ENCODE measurements around the gene PCDHA1.
"Not testable (repeated sequence)": the region's sequence is repeated elsewhere in the genome, so short reads cannot be mapped to it uniquely, and the experiment has no call there.

Gene PCDHA1

DNA sequence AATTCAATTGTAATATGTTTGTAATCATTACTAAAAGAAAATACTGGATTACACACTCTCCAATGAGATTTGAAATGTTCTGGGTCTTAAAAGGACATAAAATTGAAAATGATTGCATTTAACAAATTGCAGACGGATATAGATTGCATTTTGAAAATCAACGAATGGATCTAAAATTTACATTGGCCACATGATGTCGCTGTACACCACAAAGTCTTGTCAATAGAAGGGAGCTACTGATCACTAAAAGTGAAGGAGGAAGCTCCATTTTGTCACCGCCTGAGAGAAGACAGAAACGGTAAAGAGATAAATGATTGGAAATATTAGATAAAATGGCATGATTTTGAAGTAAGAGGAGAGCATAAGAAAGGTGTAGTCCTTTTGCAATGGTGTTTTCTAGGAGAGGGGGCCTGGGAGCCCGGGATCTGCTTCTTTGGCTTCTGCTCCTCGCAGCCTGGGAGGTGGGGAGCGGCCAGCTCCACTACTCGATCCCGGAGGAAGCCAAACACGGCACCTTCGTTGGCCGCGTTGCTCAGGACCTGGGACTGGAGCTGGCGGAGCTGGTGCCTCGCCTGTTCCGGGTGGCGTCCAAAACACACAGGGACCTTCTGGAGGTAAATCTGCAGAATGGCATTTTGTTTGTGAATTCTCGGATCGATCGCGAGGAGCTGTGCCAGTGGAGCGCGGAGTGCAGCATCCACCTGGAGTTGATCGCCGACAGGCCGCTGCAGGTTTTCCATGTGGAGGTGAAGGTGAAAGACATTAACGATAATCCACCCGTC is at the start of gene PCDHA1:
Gene PCDHA1, plus strand, starts transcription at position 236 of the 782 bp plus-strand sequence.
- no peak for DNase-seq

DNA sequence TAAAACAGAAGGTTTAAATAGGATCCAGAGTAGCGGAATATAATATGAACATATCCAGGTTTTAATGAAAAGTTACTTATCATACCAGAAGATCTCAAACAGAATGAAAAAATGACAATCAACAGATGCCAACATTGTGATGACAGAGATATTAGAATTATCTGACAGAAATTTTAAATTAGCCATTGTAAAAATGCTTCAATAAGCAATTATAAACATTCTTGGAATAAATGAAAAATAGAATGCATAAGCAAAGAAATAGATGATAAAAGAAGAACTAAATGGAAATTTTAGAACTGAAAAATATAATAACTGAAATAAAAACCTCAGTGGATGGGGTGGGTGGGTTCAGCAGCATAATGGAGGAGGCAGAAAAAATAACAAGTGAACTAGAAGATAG is 48.5 kb upstream of the PCDHA1 start:
- DNase-seq: no peak

DNA sequence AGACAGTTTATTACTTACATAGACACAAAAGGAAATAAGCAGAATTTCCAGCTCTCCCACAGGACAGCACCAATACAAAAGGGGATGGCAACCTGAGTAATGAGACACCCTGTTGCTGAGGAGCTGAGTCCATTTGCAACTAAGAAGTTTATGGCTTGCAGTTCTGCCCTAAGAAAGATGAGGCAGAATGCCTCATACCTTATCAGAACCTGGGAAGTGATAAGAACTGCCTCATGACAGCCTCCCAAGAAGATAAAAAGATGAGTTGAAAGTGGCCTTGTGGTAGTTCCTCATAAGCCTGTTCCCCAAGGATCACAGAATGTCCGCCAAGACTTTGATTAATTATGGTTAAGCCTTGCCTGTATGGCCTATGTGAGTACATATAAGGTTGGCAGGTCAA is 44.0 kb upstream of the PCDHA1 start:
- no peak for DNase-seq

DNA sequence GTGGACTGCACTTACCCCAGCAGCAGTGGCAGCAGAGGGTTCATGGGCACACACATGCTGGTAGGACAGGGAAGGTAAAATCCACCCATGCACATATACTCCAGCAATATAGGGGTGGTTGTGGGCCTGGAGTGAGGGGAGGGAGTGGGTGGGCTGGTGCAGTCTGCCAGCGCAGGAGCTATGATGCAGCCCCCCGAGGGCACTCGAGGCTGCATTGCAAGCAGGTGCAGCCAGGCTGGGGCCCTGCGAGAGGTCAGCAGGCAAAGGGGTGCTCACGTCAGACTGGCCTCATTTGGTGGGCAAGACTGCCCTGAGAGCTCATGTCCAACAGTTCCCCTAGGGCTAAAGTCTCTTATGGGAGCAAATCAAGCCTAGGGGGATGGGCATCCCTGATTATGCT is 32.4 kb upstream of the PCDHA1 start:
- DNase-seq: no peak

DNA sequence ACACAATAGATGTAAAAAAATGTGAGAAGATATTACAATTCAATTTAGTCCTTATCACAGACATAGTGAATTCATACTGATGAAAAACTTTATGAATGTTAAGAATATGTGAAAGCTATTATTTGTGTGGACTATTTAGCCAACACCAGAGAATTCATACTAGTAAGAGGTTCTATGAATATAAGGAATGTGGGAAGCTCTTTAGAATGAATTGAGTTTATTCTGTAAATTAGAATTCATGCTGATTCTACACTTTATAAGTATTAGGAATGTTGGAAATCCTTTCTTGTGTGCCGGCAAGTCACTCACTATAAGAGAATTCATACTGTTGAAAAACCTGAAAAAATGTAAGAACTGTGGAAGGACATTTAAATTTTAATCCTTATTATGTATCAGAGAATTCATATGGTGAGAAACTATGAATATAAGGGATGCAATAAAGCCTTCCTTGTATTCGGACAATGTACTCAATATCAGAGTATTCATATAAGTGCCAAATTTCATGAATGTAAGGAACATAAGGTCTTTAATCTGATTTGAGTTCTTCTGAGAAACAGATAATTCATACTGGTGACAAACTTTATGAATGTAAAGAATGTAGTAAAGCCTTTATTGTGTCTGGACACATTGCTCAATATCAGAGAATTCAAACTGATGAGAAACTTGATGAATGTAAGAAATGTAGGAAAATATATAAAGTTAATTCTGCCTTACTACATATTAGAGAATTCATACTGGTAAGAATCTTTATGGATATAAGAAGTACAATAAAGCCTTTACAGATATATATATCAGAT is 21.6 kb upstream of the PCDHA1 start:
- DNase-seq: no peak

DNA sequence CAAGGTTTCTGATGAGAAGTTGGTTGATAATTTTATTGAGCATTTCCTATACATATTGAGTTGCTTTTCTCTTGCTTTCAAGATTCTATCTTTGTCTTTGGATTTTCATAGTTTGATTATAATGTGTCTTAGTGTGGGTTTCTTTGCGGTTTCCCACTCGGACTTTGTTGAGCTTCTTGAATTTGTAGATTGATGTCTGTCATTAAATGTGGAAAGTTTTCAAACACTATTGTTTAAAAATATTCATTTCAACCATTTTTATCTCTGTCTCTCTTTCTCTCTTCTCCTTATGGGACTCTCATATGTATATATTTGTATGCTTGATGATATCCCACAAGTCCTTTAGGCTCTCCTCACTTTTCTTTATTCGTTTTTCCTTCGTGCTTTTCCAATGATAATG is 18.5 kb upstream of the PCDHA1 start:
- DNase-seq: no peak

DNA sequence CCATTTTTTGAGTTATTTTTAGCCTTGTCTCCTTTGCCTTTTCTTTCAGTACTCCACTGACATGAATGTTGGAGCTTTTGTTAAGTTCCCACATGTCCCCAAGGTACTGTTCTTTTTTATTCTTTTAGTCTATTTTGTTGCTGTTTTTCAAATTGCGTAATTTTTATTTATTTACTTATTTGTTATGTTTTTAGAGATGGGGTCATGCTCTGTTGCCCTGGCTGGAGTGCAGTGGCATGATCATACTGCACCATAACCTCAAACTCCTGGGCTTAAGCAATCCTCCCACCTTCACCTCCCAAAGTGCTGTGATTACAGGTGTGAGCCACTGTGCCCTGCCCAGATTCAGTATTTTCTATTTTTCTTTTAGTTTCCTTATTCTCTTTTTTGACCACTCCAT is 5.4 kb upstream of the PCDHA1 start:
- no peak for DNase-seq

DNA sequence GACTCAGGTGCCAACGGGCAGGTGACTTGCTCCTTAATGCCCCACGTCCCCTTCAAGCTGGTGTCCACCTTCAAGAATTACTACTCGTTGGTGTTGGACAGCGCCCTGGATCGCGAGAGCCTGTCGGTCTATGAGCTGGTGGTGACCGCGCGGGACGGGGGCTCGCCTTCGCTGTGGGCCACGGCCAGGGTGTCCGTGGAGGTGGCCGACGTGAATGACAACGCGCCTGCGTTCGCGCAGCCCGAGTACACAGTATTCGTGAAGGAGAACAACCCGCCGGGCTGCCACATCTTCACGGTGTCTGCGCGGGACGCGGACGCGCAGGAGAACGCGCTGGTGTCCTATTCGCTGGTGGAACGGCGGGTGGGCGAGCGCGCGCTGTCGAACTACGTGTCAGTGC is 1.5 kb downstream of the PCDHA1 start:
- DNase-seq: not testable (repeated sequence)

DNA sequence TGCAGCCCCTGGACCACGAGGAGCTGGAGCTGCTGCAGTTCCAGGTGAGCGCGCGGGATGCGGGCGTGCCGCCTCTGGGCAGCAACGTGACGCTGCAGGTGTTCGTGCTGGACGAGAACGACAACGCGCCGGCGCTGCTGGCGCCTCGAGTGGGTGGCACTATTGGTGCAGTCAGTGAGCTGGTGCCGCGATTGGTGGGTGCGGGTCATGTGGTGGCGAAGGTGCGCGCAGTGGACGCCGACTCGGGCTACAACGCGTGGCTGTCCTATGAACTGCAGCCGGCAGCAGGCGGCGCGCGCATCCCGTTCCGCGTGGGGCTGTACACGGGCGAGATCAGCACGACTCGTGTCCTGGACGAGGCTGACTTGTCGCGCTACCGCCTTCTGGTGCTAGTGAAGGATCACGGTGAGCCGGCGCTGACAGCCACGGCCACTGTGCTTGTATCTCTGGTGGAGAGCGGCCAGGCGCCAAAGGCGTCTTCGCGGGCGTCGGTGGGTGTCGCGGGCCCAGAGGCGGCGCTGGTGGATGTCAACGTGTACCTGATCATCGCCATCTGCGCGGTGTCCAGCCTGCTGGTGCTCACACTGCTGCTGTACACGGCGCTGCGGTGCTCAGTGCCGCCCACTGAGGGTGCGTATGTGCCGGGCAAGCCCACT is 2.0 kb downstream of the PCDHA1 start:
- not testable (repeated sequence) for DNase-seq

DNA sequence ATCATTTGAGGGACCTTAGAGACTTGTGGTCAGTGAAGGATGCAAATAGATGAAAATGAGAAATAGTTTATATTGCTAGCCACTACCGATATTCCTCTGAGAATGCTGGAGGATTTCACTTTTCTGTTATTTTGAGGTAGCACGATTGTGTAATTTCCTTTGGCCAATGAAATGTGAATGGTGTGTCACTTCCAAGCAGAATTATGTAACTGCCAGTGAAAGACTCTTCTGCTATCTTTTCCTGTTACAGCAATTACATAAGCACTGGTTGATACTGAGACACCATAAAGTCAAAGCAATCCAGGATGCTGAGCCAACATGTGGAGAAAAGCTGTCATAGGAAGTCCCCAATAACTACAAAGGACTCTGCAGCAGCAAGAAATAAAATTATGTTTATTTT is 5.1 kb downstream of the PCDHA1 start:
- DNase-seq: no peak

DNA sequence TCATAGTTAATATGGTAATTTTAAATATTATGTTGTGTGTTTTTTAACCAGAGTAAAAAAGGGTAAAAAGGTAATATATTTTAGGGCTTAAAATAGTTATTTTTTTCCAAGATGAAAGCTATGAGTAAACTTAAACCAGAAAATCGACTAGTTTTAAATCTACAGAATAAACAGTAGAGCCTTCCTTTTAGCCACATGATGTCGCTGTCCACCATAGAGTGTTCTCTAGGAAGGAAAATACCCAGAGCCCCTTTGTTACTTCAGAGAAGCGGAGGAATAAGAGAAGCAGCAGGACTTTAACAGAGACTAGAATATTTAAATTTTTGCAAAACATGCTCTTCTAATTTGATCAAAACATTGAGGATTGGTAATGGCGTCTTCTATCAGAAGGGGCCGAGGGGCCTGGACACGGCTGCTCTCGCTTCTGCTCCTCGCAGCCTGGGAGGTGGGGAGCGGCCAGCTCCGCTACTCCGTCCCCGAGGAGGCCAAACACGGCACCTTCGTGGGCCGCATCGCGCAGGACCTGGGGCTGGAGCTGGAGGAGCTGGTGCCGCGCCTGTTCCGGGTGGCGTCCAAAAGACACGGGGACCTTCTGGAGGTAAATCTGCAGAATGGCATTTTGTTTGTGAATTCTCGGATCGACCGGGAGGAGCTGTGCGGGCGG is 8.8 kb downstream of the PCDHA1 start, which contains the start of gene PCDHA2:
Gene PCDHA2, plus strand, starts transcription at position 258 of the 664 bp plus-strand sequence.
- no peak for DNase-seq

DNA sequence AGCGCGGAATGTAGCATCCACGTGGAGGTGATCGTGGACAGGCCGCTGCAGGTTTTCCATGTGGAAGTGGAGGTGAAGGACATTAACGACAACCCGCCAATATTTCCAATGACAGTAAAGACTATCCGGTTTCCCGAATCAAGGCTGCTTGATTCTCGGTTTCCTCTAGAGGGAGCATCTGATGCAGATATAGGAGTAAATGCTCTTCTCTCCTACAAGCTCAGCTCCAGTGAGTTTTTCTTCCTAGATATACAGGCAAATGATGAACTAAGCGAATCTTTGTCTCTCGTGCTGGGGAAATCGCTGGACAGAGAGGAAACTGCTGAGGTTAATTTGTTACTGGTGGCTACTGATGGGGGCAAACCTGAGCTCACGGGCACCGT is 9.3 kb downstream of the PCDHA1 start:
- no peak for DNase-seq

DNA sequence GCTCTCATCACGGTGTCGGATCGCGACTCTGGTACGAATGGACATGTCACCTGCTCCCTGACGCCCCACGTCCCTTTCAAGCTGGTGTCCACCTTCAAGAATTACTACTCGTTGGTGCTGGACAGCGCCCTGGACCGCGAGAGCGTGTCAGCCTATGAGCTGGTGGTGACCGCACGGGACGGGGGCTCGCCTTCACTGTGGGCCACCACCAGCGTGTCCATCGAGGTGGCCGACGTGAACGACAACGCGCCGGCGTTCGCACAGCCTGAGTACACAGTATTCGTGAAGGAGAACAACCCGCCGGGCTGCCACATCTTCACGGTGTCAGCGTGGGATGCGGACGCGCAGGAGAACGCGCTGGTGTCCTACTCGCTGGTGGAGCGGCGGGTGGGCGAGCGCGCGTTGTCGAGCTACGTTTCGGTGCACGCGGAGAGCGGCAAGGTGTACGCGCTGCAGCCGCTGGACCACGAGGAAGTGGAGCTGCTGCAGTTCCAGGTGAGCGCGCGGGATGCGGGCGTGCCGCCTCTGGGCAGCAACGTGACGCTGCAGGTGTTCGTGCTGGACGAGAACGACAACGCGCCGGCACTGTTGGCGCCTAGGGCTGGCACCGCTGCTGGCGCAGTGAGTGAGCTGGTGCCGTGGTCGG is 10.3 kb downstream of the PCDHA1 start:
- not testable (repeated sequence) for DNase-seq

DNA sequence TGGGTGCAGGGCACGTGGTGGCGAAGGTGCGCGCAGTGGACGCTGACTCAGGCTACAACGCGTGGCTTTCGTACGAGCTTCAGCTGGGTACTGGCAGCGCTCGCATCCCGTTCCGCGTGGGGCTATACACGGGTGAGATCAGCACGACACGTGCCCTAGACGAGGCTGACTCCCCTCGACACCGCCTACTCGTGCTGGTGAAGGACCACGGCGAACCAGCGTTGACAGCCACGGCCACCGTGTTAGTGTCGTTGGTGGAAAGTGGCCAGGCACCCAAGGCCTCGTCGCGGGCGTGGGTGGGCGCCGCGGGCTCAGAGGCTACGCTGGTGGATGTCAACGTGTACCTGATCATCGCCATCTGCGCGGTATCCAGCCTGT is 10.8 kb downstream of the PCDHA1 start:
- no peak for DNase-seq

DNA sequence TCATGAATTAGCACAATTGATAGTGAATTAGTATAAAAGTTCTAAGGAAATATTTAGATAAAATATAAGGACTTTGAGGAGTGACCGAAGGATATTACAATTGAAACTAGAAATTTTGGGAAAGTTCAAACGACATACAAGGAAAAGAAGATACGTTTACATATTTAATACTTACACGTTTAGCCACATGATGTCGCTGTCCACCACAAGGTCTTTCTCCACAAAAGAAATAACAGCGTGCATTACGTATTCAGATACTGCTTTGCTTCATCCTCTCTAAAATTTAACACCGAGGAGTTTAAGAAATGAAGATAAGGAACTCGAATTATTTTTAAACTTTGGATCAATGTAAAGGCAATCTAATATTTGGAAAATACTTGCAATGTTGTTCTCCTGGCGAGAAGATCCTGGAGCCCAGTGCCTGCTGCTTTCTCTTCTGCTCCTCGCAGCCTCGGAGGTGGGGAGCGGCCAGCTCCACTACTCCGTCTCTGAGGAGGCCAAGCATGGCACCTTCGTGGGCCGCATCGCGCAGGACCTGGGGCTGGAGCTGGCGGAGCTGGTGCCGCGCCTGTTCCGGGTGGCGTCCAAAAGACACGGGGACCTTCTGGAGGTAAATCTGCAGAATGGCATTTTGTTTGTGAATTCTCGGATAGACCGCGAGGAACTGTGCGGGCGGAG is 15.0 kb downstream of the PCDHA1 start, which contains the start of gene PCDHA3:
Gene PCDHA3, plus strand, starts transcription at position 242 of the 678 bp plus-strand sequence.
- no peak for DNase-seq

DNA sequence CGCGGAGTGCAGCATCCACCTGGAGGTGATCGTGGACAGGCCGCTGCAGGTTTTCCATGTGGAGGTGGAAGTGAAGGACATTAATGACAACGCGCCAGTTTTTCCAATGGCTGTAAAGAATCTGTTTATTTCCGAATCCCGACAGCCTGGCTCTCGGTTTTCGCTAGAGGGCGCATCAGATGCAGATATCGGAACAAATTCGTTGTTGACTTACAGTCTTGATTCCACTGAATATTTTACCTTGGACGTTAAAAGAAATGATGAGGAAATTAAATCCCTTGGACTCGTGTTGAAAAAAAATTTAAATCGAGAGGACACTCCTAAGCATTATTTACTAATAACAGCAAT is 15.5 kb downstream of the PCDHA1 start:
- no peak for DNase-seq

DNA sequence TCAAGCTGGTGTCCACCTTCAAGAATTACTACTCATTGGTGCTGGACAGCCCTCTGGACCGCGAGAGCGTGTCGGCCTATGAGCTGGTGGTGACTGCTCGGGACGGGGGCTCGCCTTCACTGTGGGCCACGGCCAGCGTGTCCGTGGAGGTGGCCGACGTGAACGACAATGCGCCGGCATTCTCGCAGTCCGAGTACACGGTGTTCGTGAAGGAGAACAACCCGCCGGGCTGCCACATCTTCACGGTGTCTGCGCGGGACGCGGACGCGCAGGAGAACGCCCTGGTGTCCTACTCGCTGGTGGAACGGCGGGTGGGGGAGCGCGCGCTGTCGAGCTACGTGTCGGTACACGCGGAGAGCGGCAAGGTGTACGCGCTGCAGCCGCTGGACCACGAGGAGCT is 16.4 kb downstream of the PCDHA1 start:
- not testable (repeated sequence) for DNase-seq

DNA sequence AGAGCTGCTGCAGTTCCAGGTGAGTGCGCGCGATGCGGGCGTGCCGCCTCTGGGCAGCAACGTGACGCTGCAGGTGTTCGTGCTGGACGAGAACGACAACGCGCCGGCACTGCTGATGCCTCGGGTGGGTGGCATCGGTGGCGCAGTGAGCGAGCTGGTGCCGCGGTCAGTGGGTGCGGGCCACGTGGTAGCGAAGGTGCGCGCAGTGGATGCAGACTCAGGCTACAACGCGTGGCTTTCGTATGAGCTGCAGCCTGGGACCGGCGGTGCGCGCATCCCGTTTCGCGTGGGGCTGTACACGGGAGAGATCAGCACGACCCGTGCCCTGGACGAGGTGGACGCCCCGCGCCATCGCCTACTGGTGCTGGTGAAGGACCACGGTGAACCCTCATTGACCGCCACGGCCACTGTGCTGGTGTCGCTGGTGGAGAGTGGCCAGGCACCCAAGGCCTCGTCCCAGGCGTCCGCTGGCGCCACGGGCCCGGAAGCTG is 16.9 kb downstream of the PCDHA1 start:
- no peak for DNase-seq

DNA sequence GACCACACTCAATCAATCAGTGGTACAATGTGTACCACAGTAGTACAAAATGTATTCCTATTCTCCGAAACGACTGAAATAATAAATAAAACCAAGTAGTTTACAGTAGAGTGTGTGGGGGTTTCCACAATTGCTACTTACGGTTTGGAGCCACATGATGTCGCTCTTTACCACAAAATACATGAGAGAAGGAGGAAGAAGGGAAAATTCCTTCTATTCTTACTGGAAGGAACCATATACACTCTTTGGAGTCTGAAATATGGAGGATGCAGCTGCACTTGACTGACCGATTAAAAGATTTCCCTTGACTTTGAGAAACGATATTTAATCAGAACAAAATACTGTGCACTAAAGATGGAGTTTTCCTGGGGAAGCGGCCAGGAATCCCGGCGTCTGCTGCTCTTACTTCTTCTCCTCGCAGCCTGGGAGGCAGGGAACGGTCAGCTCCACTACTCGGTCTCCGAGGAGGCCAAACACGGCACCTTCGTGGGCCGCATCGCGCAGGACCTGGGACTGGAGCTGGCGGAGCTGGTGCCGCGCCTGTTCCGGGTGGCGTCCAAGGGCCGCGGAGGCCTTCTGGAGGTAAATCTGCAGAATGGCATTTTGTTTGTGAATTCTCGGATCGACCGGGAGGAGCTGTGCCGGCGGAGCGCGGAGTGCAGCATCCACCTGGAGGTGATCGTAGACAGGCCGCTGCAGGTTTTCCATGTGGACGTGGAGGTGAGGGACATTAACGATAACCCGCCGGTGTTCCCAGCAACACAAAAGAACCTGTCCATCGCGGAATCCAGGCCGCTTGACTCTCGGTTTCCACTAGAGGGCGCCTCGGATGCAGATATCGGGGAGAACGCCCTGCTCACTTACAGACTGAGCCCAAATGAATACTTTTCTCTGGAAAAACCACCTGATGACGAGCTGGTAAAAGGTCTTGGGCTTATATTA is 21.2 kb downstream of the PCDHA1 start, which contains the start of gene PCDHA4:
Gene PCDHA4, plus strand, starts transcription at position 235 of the 942 bp plus-strand sequence.
- DNase-seq: no peak

DNA sequence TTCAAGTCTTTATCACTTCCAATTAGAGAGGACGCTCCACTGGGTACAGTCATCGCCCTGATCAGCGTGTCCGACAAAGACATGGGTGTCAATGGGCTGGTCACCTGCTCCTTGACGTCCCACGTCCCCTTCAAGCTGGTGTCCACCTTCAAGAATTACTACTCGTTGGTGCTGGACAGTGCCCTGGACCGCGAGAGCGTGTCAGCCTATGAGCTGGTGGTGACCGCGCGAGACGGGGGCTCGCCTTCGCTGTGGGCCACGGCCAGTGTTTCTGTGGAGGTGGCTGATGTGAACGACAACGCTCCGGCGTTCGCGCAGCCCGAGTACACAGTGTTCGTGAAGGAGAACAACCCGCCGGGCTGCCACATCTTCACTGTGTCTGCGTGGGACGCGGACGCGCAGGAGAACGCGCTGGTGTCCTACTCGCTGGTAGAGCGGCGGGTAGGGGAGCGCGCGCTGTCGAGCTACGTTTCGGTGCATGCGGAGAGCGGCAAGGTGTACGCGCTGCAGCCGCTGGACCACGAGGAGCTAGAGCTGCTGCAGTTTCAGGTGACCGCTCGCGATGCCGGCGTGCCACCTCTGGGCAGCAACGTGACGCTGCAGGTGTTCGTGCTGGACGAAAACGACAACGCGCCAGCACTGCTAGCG is 22.4 kb downstream of the PCDHA1 start:
- DNase-seq: not testable (repeated sequence)
